GM12892 (cell line): ENCODE measurements around the gene IER3.
"Not testable (repeated sequence)": the region's sequence is repeated elsewhere in the genome, so short reads cannot be mapped to it uniquely, and the experiment has no call there.

Experiments used
- DNase-seq: peaks from one replicate; pipeline ENCODE4 v3.0.0; 2011; ENCODE audit not compliant: insufficient read length
- FAIRE-seq: peaks from 2 replicates; lab custom pipeline; 2011; peaks lifted over from hg19 to GRCh38; lab: Jason Lieb, UNC
- POLR2A ChIP-seq: IDR thresholded peaks from 2 replicates; pipeline ENCODE4 v1.6.1; 2011; ENCODE audit warnings: low read depth, low read length, control low read depth
- POLR2AphosphoS5 ChIP-seq: IDR thresholded peaks from 2 replicates; pipeline ENCODE4 v1.6.1; 2011; ENCODE audit warnings: low read depth, low read length, control low read depth
- TAF1 ChIP-seq: IDR thresholded peaks from 2 replicates; pipeline ENCODE4 v1.6.1; 2011; ENCODE audit warnings: low read depth, mild to moderate bottlenecking, control low read depth, low read length, borderline replicate concordance

Gene IER3

DNA sequence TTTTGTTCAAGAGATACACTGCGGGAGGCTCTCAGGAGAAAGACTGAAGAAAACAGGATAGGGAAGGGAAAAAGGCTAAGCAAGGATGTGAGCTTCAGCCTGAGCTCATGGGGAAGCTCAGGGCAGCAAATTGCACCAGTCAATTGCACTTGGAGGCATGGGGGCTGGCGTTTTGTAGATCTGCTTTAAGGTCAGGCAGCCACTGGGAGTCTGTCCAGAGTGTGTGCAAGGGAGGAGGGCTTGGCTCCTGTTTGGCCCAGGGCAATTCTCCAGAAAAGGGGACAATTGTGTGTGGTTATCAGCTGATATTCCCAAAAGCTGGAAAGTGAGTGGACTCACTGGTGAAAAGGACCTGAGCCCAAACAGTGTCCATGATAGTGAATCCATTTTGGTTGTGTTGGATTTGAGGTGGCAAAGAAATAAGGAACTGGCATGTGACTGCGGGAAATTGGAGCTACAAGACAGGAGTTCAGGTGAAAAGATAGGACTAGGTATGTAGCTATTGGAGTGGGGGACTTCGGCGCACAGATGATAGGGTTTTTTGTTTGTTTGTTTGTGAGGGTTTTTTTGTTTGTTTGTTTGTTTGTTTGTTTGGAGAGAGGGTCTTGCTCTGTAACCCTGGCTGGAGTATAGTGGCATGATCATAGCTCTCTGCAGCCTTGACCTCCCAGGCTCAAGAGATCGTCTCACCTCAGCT lies 22.3 kb upstream of the IER3 start:
- TF ChIP-seq POLR2A (no peak), TAF1 (no peak), POLR2AphosphoS5 (no peak)
- FAIRE-seq = no peak
- DNase-seq = no peak

DNA sequence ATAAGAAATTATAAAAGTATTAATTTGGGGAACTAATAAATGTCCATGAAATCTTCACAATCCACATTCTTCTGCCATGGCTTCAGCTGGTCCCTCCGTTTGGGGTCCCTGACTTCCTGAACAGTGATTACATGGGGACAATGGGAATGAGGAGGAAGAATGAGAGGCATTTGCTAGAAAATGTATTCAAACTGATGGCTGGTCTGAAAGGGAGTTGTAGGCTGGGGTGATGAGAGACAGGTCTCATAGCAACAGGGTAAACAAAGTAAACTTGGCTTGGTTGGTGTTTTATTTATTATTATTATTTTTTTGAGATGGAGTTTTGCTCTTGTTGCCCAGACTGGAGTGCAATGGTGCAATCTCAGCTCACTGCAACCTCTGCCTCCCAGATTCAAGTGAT lies 21.1 kb upstream of the IER3 start:
- DNase-seq, FAIRE-seq: not testable (repeated sequence)

DNA sequence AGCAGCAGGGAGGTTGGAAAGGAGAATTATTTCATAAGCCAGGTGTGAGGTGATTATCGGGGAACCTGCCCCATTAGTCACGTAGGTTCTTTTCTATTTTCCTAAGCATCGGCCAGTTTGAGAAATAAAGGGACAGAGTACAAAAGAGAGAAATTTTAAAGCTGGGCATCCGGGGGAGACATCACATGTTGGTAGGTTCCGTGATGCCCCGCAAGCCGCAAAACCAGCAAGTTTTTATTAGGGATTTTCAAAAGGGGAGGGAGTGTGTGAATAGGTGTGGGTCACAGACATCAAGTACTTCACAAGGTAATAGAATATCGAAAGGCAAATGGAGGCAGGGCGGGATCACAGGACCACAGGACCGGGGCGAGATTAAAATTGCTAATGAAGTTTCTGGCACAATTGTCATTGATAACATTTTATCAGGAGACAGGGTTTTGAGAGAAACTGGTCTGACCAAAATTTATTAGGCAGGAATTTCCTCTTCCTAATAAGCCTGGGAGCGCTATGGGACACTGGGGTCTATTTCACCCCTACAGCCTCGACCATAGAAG lies 20.2 kb upstream of the IER3 start:
- not testable (repeated sequence) for DNase-seq, FAIRE-seq

DNA sequence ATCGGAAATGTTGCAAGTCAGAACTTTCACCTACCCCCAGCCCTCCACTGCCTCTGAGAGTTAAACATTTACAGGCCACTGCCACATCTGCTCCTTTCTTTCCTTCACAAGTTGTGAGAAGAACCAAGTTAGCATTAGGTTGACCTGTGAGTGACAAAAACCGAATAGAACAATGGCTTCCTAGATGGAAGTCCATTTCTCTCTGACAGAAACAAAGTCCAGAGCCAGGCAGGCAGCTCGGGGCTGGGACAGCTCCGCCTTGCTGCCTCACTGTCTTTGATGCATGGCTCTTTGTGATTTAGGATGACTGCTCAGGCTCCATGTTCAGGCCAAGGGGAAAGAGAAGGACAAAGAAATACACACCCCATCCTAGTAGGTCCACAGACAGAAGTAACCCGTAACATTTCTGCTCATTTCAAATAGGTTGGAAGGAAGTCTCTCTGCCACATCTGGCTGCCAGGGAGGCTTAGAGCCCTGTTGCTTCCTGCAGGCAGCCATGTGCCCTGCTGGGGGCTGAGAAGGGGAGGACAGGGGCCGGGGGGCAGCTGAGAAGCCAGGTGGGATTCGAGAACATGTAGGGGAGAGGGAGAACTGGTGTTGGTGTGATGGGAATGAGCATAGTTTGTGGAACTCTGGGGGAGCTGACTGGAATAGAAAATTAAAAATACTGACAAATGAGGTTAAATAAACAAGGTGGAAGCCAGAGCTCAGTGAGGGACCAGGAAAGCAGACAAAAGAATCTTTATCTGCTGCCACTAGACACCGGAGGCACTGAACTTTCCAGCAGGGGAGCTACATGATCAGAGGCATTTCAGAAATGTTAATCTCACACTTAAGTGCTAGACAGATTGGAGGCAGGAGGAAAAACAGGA lies 19.5 kb upstream of the IER3 start:
- DNase-seq (no peak), FAIRE-seq (no peak)
- no peak for TF ChIP-seq TAF1
- TF ChIP-seq POLR2A = no peak
- TF ChIP-seq POLR2AphosphoS5 = no peak

DNA sequence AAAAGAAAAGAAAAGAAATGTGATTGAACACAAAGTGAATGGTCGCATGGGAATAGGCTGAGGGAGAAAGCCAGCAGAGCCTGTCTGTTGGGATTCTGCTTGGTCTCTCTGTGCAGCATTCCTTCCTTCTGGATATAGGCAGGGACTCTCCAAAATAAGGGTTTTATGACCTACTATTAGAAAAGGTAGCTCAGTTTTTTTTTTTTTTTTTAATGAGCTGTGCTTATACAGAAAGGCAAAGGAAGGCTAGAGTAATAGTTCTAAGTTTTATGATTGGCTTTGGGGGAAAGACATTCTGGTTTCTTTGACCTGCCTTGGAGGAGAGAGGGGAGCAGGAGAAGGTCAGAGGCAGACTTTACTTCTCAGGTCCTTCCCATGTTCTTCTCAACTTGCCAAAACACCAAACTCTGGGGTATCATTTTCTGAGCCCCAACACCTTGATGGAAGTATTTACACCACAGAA lies 18.8 kb upstream of the IER3 start:
- no peak for FAIRE-seq
- DNase-seq = no peak
- no peak for TF ChIP-seq POLR2A
- TF ChIP-seq TAF1 = no peak
- no peak for TF ChIP-seq POLR2AphosphoS5

DNA sequence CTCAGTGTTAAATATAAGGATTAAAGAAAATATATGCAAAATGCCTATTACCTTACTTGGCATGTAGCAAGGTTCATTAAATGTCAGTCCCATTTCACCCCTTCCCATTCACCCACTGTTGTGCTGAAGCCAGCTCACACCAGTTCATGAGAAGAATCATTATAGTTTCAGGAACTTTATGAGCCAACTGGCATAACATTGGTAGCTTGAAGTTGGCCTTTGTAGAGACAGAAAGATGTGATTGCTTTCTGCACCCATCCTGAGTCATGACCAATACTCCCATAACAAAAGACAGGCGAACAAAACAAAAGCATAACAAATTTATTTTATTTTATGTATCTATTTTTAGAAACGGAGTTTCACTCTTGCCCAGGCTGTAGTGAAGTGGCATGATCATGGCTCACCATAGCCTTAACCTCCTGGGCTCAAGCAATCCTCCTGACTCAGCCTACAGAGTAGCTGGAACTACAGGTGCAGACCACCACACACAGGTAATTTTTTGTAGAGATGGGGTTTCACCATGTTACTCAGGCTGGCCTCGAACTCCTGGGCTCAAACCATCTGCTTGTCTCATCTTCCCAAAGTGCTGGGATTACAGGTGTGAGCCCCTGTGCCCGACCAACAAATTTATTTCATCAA lies 17.6 kb upstream of the IER3 start:
- TF ChIP-seq POLR2A = no peak
- TF ChIP-seq TAF1 = no peak
- TF ChIP-seq POLR2AphosphoS5 = no peak
- DNase-seq (no peak), FAIRE-seq (no peak)

DNA sequence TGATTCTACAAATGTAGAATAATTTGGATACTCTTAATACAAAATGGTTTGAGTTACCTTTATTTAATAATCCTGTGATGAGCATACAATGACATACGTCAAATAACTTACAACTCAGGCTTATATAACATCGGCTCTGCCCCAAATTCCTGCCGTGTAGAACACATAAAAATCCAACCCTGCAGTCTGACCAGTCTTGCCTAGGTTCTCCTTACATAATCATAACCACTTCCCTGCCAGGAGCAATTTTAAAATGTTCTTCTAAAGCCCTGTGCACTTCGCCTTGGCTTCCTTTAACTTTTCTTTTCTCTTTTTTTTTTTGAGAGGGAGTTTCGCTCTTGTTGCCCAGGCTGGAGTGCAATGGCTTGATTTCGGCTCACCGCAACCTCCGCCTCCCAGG lies 16.2 kb upstream of the IER3 start:
- DNase-seq (no peak), FAIRE-seq (no peak)

DNA sequence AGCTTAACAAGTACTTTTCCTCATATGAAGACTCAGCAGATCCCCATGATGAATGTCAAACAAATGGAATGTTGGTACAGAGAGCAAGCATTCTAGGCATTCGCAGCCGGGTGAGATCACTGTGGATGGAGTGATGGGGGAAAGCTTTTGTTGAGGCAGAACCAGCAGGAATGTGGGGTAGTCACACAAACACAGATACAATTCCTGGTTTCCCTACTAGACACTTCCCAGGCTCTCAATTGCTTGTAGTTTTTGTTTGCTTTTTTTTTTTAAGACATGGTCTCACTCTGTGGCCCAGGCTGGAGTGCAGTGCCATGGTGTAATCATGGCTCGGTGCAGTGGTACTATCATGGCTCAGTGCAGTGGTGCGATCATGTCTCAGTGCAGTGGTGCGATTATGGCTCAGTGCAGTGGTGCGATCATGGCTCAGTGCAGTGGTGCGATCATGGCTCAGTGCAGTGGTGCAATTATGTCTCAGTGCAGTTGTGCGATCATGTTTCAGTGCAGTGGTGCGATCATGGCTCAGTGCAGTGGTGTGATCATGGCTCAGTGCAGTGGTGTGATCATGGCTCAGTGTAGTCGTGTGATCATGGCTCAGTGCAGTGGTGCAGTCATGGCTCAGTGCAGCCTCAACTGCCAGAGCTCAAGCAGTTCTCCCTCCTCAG lies 15.4 kb upstream of the IER3 start:
- TF ChIP-seq TAF1 = no peak
- peak; percentile 45; the same call in 1 of the 2 replicates for TF ChIP-seq POLR2AphosphoS5
- DNase-seq (no peak), FAIRE-seq (no peak)

More for the DNA sequence above, 16.2 kb upstream of the IER3 start:
- no peak for TF ChIP-seq TAF1
- no peak for TF ChIP-seq POLR2AphosphoS5
- TF ChIP-seq POLR2A = no peak

DNA sequence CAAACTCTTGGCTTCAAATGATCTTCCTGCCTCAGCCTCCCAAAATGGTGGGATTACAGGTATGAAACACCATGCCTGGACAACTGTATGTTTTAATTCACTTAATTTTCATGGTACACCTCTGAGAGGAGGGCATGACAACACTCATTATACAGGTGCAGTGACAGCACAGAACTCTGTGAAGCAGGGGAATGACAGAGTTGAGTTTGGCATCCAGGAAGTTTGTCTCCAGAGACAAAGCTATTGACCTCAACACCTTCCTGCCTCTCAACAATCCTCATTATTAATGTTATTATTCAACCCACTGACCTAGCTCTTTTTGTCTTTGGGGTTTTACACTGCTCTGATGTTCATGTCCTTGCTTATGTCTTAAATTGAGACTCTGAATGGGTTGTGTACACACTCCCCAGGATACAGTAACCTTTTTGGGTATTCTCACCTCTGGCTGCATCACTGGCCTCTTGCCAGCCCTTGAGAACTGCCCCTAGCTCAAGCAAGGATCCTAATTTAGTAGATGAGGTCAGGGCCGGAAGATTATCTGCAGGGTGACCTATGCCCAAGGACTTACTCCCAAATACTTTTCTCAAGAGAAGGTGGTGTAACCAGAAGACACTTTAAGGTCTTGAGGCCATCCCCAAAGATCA lies 13.0 kb upstream of the IER3 start:
- FAIRE-seq (no peak), DNase-seq (no peak)
- TF ChIP-seq TAF1 (no peak), POLR2AphosphoS5 (no peak), POLR2A (no peak)

DNA sequence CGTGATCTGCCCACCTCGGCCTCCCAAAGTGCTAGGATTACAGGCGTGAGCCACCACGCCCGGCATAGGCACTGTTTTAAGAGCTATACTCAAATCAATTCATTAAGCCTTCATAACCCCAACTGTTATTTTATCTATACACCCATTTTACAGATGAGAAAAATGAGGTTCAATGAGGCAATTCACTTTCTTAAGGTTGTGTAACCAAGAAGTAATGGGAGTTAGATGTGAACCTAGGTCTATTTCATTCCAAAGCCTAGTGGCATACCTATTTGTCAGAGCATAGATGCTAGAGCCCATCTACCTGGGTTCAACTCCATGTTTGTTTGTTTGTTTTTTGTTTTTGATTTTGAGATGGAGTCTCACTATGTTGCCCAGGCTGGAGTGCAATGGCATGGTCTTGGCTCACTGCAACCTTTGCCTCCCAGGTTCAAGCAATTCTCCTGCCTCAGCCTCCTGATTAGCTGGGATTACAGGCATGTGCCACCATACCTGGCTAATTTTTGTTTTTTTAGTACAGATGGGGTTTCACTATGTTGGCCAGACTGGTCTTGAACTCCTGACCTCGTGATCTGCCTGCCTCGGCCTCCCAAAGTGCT lies 12.2 kb upstream of the IER3 start:
- DNase-seq, FAIRE-seq: not testable (repeated sequence)

DNA sequence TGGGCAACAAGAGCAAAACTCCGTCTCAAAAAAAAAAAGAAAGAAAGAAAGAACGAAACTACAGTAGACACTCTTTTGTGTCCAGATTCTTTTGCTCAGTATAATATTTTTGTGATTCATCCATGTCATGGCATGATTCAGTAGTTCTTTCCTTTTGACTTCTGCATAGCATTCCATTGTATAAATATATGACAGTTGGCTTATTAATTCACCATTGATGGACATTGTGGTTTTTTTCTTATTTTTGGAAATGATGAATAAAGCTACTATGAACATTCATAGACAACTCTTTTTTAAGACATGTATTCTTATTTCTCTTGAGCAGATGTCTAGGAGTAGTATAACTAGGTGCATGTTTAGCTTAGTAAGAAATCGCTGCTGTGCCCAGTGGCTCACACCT lies 10.3 kb upstream of the IER3 start:
- TF ChIP-seq POLR2A (no peak), TAF1 (no peak)
- DNase-seq (no peak), FAIRE-seq (no peak)
